GM19238 (cell line): ENCODE measurements around the gene BMPR2.
"Not testable (repeated sequence)": the region's sequence is repeated elsewhere in the genome, so short reads cannot be mapped to it uniquely, and the experiment has no call there.

Experiments used
- DNase-seq: peaks from one replicate; pipeline ENCODE4 v3.0.0; 2011; ENCODE audit warnings: low spot score; ENCODE audit not compliant: insufficient read length

BMPR2 gene

GRCh38 chr2:202444000-202444399 lies 67.9 kb downstream of the BMPR2 start:
- no peak for DNase-seq

GRCh38 chr2:202449344-202449743 lies 73.2 kb downstream of the BMPR2 start:
- DNase-seq = no peak

DNA sequence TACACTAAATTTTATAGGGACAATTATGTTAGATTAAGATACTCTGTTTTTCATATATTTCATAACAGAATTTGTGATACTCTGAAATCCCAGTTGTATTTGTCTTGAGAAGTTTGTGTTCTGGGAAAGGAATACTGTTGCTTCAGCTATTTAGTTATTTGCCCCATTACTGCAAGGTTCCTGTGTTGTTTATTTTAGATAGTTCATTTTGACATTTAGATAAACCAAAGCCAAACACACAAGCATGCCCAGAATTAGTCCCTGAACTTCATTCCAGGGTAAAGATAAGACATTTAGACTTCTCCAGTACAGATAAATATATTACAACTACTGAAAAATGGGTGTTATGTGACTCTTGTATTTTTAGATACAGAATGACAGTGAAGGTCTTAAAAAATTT lies 74.7 kb downstream of the BMPR2 start:
- DNase-seq = no peak

GRCh38 chr2:202452744-202453143 lies 76.6 kb downstream of the BMPR2 start:
- DNase-seq = no peak

GRCh38 chr2:202454536-202454935 lies 78.4 kb downstream of the BMPR2 start:
- no peak for DNase-seq

DNA sequence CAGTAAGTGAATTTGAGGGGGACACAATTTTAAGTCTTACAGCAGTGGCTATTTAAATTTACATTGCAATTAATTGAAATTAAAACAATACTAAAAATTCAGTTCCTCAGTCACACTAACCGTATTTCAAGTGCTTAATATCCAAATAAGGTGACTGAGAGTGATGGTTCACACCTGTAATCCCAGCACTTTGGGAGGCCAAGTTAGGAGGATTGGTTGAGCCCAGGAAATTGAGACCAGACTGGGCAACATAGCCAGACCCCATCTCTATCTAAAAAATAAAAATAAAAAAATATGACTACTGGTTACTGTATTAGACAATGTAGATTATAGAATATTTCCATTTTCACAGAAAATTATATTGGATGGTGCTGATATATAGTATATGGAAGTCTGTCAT lies 79.0 kb downstream of the BMPR2 start:
- no peak for DNase-seq

DNA sequence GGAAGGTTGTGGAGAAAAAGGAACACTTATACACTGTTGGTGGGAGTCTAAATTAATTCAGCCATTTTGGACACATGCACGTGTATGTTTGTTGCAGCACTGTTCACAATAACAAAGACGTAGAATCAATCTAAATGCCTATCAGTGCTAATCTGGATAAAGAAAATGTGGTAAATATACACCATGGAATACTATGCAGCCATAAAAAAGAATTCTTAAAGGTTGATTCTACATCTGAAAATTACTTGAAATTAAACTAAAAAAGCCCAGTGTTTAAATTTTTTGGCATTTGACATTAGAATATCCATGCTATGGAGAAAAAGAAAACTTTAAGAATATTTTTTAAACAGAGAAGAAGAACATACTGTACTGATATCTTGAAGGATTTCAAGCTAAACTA lies 84.0 kb downstream of the BMPR2 start:
- DNase-seq = no peak

DNA sequence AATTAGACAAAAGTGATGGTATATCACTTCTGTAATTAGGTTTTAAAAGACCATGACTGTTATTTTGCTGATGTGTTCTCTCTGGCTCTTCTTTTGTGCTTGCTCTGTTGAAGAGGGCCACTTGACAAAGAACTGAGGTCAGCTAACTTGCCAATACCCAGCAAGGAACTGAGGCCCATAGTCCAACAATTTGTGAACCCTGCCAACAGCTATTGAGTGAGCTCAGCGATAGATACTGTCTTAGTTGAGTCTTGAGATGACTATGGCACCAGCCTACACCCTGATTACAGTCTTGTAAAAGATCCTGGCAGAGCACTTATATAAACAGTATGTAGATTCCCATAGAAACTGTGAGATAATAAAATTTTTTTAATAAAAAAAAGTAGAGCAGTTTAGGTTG lies 103.0 kb downstream of the BMPR2 start:
- no peak for DNase-seq

GRCh38 chr2:202479610-202480009 lies 103.5 kb downstream of the BMPR2 start:
- DNase-seq = no peak

DNA sequence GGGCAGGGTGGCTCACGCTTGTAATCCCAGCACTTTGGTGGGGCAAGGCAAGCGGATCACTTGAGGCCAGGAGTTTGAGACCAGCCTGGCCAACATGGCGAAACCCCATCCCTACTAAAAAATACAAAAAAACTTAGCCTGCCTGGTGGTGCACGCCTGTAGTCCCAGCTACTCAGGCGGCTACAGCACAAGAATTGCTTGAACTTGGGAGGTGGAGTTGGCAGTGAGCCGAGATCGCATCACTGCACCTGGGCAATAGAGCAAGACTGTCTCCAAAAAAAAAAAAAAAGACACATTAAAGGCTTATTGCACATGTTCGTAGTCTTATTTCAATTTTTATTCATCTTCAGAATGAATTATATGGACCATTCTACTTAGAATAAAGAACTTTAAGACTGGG lies 110.2 kb downstream of the BMPR2 start:
- DNase-seq = no peak

DNA sequence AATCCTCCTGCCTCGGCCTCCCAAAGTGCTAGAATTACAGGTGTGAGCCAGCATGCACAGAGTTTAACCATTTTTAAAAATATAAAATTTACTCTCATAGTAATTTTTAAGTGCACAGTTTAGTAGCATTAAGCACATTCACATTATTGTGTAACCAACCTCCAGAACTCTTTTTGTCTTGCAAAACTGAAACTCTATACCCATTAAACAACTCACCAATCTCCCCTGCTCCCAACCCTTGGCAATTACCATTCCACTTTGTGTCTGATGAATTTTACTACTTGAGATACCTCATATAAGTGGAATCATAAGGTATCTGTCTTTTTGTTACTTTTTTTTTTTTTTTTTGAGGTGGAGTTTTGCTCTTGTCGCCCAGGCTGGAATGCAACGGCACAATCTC lies 112.5 kb downstream of the BMPR2 start:
- no peak for DNase-seq

DNA sequence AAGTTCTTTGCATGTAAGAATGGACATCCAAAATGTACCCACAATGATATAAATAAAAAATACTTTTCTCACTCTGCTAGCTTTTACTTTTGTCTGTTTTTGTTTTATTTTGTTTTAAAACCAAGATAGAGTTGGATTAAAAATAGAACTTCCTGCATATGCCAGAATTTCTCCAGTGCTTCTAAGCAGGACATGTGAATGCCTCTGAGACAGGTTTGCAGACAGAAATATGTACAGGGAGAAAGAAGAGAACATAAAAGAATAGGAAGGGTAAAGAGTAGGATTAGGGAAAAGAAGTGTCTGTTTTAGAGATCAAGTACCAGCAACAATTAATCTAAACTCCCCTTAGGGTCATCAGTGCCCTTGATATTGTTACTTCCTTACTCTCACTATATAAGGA lies 114.4 kb downstream of the BMPR2 start:
- DNase-seq = no peak

DNA sequence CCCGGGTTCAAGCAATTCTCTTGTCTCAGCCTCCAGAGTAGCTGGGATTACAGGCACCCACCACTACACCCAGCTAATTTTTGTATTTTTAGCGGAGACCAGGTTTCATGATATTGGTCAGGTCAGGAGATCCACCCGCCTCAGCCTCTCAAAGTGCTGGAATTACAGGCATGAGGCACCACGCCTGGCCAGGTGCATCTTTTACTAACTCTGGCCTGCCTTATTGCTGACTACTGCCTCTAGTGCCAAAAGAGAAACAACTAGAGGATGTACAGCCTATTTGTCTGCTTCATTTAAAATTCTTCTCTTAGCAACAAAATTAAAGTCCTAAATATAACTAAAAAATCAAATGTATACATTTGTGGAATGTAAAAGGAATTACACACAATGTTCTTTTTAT lies 115.4 kb downstream of the BMPR2 start:
- DNase-seq = no peak

- DNase-seq = no peak
Observed at GRCh38 chr2:202494300-202495229, 118.4 kb downstream of the BMPR2 start.

DNA sequence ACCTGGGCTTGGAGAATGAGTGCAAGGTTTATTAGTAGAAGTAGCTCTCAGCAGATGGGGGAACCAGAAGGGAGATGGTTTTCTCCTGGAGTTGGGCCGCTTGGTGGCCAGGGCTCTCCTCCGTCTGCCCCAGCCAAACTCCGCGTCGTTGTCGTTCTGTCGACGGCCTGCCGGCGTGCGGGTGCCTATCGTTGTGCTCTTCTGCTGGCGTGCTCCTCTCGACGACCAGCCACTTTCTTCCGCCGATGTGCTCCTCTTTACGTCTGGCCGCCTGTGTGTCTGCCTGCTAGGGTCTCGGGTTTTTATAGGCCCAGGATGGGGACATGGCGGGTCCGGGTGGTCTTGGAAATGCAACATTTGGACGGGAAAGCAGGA lies 119.1 kb downstream of the BMPR2 start:
- no peak for DNase-seq

DNA sequence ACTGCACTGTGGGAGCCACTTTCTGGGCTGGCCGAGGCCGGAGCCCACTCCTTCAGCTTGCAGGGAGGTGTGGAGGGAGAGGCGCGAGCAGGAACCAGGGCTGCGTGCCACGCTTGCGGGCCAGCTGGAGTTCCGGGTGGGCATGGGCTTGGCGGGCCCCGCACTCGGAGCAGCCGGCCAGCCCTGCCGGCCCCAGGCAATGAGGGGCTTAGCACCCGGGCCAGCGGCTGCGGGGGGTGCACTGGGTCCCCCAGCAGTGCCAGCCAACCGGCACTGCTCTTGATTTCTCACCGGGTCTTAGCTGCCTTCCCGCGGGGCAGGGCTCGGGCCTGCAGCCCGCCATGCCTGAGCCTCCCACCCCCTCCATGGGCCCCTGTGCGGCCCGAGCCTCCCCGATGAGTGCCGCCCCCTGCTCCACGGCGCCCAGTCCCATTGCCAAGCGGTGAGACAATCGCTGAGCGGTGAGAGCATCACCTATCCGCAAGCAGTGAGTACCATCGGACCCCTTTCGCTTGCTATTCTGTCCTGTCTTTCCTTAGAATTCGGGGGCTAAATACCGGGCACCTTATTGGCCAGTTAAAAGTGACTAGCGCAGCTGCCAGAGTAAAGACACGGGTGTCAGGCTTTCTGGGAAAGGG lies 120.8 kb downstream of the BMPR2 start:
- not testable (repeated sequence) for DNase-seq

DNA sequence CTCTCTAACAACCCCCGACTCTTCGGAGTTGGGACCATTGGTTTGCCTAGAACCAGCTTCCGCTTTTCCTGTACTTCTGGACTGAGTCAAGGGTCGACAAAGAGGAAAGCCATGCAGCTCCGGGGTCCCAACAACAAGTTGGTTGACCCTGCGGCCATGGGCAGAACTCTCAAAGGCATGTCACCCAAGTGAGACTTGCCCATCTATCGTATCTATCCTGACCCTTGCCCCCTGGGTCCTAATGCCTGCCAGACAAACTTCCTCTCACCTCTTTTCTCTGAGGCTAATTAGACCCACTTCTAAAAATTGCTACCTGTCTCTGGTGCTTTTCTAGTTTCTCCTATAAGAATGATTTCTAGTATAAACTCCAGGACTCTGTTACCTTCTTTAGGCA lies 121.3 kb downstream of the BMPR2 start:
- not testable (repeated sequence) for DNase-seq

- not testable (repeated sequence) for DNase-seq
Observed at GRCh38 chr2:202499841-202500240, 123.7 kb downstream of the BMPR2 start.

GRCh38 chr2:202503276-202503675 lies 127.1 kb downstream of the BMPR2 start:
- DNase-seq = not testable (repeated sequence)

DNA sequence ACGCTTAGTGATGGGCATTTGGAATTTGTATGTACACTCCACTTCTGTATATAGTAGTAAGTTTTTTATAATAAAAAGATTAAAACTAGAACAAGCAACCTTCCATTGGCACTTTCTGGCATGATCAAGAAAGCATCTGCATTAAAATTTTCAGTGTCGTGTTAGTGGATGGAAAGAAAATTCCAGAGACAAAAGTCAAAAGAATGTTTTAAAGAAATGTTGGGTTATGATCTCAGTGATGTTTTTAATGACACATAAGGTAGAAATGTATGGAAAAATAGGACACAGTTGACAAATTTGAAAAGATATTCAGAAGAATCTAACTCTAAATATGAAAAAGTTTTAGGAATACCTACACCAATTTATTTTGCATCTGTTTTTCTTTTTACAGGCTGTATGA lies 132.6 kb downstream of the BMPR2 start:
- no peak for DNase-seq

- no peak for DNase-seq
Observed at GRCh38 chr2:202510911-202511310, 134.8 kb downstream of the BMPR2 start.

DNA sequence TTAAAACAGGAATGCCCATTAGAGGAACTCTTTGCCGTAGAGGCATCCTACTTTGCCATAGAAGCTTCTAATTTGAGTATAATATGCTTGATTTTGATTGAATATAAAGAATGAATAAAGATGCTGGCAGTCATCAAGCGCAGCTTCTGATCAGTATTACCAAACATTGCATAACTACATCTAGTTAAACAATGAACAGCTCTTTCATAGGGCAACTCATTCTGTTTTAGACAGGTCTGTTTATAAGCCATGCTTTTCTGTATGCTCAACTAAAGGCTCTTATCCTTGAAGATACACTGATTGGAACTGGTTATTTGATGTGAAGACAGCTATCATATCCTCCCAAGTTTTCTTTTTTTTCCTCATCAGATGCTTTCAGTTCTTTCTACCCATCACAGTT lies 136.0 kb downstream of the BMPR2 start:
- DNase-seq = no peak

GRCh38 chr2:202514732-202515131 lies 138.6 kb downstream of the BMPR2 start:
- no peak for DNase-seq
